HG03342 (cell line): ENCODE measurements around the gene YY1AP1.
"Not testable (repeated sequence)": the region's sequence is repeated elsewhere in the genome, so short reads cannot be mapped to it uniquely, and the experiment has no call there.

Experiments
- ATAC-seq: cut with Tn5 transposase; IDR thresholded peaks from one replicate; pipeline ENCODE4 v1.9.1; 2021; ENCODE audit warnings: mild to moderate bottlenecking, moderate library complexity; ENCODE audit not compliant: unreplicated experiment

The YY1AP1 gene

DNA sequence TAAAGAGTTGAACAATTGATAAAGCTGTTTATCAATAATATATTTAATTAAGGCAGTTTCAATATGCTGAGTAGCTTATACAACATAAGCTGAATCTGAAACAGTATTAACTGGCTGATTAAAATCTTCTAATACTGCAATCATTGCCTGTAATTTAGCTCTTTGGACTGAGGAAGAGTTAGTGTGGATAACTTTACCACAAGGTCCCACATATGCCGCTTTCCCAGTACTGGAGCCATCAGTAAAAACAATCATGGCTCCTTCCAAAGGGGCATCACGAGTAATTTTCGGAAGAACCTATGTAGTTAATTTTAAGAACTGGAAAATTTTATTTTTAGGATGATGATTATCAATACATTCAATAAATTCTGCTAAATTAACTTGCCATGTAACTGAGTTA lies 7.0 kb upstream of the YY1AP1 start:
- ATAC-seq: no peak

DNA sequence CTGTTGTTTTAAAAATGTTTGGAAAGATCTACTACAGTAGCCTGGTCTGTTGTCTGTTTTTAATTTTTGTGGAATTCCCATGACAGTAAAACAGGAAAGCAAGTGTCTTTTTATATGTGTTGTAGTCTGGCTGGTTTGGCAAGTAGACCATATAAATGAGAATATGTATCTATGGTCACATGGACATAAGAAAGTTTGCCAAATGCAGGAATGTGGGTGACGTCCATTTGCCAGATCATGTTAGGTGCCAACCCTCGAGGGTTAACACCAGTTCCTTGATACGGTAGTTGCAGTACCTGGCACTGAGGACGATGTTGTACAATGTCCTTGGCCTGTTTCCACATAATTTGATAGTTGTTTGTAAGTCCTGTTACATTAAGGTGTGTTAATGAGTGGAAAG lies 6.5 kb upstream of the YY1AP1 start:
- ATAC-seq: no peak

GRCh38 chr1:155694167-155694566 lies 5.6 kb upstream of the YY1AP1 start:
- no peak for ATAC-seq

DNA sequence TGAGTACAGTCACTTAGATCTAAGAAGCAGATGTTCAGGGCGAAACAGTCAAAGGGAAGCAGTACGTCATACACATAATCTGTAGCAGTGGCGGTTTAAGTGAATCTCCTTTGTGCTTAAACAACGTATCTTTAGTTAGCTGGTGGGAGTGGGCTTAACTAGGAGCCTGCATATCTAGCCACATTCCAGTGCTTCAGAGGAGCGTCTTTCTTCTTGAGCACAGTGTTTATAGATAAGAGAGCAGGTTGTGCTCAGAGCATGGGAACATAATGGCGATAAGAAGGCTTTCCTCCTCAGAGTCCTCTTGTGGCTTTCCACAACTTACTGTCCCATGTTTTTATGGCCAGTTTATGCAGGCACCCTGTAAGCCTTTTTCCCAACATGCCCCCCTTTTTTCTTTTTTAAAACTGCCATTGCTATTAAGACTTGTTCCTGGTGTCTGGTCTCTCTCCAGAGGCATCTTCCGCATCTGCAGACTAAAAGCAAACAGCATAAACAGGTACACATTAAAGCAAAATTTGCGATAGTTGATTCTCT lies 3.5 kb upstream of the YY1AP1 start:
- no peak for ATAC-seq

DNA sequence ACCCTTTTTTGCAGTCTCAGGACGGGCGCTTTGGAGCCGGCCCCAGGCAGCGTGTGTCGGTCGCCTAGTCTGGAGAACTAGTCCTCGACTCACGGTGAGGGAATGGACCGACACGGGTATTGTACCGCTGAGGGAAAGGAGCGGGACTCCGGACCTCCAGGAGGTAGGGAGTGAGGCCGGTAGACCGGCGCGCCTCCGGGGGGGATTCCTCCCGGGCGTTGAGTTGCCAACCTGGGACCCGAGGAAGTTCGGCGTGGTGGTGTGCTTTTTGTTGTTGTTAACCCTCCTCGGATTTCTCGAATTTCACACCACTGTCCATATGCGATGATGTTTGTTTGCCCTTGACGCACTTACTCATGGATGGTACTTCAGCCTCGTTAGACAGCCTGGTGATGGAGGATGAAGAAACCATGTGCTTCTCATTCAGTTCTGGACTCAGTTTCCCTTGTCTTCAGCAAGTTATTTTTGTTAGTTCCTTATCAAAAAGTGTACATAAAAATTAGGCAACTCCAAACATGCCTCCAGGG lies 570 bp upstream of the YY1AP1 start, which contains the start of gene DAP3:
Gene DAP3 (plus strand): TSS at position 11 of the 527 bp plus-strand sequence. CDS start 20,689 bp downstream, outside the sequence.
- not testable (repeated sequence) for ATAC-seq

DNA sequence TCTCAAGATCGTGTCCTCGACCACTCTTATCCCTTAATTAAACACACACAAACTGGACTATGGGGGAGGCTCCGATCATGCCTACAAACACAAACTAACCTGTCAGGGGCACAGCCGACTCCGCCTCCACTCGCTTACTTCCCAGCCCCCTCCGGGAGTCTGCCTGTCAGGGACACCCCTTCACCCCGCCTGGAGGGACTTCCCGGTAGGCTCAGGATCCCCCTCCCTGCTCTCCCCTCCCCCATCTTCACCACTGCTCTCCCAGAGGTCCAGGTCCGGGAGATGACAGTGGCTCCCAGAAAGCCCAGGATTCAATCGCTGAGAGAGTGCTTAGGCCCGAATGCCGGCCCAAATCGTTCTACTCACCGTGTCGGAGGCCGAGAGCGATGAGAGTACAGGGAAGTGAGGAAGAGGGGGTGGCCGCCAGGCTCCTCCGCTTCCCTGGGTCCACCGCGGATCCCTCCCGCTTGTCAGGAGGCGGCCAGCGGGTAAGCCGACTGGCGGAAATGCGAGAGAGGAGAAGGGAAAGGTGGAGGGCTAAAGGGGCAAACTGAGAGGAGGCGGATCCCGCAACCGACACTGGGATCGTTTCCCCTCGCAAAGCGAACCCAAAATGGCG lies 760 bp downstream of the YY1AP1 start:
- ATAC-seq: peak; percentile 25

DNA sequence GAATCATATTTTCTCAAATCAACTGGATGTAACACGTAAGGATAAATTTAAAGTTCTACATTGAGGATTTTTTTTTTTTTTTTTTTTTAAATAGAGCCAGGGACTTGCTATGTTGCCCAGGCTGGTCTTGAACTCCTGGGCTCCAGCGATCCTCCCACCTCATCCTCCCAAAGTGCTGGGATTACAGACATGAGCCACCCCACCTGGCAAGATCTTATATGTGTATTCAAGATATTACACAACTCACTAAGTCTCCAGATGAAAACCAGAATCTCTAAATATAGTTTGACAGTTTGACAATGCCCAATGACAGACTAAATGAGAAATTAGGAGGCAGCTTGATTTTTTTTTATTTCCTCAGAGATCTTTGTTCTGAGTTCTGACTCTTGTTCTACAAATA lies 6.8 kb downstream of the YY1AP1 start:
- ATAC-seq: no peak

DNA sequence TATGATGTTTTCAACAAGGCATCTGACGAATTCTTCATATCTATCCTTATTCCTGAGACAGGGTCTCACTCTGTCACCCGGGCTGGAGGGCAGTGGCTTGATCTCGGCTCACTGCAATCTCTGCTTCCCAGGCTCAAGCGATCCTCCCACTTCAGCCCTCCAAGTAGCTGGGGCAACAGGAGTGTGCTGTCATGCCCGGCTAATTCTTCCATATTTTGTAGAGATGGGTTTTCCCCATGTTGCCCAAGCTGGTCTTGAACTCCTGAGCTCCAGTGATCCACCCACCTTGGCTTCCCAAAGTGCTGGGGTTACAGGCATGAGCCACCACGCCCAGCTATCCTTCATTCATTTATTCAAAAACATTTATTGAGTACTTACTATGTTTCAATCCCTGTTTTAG lies 8.0 kb downstream of the YY1AP1 start:
- ATAC-seq: no peak

GRCh38 chr1:155678992-155679391 lies 9.6 kb downstream of the YY1AP1 start:
- not testable (repeated sequence) for ATAC-seq

DNA sequence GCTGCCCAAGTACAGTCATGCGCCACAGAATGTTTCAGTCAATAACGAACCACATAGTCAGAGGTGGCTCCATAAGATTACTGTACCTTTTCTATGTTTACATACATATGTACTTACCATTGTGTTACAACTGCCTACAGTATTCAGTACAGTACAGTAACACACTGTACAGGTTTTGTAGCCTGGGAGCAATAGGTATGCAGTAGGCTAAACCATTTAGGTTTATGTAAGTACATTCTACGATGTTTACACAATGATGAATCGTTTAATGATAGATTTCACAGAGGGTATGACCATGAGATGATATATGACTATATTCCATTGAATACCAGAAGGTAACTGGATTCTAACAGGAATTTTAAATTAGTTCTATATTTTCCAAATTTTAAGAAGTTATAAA lies 10.5 kb downstream of the YY1AP1 start:
- ATAC-seq: no peak

- no peak for ATAC-seq
Measured at GRCh38 chr1:155673003-155673402, 15.6 kb downstream of the YY1AP1 start.

GRCh38 chr1:155671750-155672149 lies 16.8 kb downstream of the YY1AP1 start:
- no peak for ATAC-seq

- ATAC-seq: no peak
Measured at GRCh38 chr1:155669233-155670162, 19.1 kb downstream of the YY1AP1 start.

- not testable (repeated sequence) for ATAC-seq
Measured at GRCh38 chr1:155661239-155661638, 27.3 kb downstream of the YY1AP1 start.

GRCh38 chr1:155657463-155657862 lies 31.1 kb downstream of the YY1AP1 start:
- no peak for ATAC-seq

- no peak for ATAC-seq
Measured at GRCh38 chr1:155652951-155653350, 35.6 kb downstream of the YY1AP1 start.

- ATAC-seq: no peak
Measured at GRCh38 chr1:155651861-155652661, 36.5 kb downstream of the YY1AP1 start.

DNA sequence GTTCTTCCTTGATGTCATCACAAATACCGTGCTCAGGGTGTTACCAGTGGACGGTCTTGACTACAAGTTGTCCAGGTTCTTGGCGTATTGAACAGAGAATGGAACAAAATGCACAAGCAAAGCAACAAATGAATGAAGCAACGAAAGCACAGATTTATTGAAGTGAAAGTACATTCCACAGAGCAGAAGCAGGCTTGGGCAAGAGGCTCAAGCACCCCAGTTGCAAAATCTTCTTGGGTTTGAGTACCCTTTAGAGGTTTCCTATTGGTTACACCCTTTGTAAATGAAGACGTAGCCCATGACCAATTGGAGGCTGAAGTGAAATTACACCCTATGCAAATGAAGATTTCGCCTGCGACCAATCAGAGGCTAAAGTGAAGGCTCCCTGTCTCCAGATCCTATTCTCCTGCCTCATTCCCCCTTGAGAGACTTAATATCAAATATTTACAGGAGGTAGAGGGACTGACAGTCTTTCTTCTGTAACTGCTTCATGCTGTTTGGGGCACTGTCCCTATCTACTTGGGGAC lies 38.3 kb downstream of the YY1AP1 start:
- ATAC-seq: no peak

- no peak for ATAC-seq
Measured at GRCh38 chr1:155649676-155650075, 38.9 kb downstream of the YY1AP1 start.
